Measurements from ENCODE around the gene OR1A2. TPM values are rescaled to one million over a fixed set of nuclear protein-coding genes. Genes with fewer than 3 reads are reported as not detected.

The OR1A2 gene
- total and polyA plus RNA-seq, 4 donors = not detected

DNA sequence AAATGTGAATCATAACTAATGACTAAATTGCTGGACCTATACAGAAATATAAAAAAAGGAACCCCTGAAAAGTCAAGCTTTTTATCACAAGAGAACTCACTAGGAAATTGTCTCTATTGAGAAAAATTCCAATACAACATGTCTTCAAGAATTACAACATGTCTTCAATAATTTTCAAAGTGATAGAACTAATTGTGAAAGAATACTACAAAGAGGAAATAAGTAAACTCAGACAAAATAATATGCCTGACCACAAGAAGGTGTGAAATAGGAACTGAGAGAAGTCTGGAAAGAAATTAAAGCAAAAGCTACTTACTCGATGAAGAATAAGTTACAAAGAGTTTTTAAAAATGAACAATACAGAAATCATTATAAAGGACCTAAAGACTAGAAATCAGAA, 40.1 kb upstream of the OR1A2 start (continued):
- TF ChIP-seq, protein P1, sequence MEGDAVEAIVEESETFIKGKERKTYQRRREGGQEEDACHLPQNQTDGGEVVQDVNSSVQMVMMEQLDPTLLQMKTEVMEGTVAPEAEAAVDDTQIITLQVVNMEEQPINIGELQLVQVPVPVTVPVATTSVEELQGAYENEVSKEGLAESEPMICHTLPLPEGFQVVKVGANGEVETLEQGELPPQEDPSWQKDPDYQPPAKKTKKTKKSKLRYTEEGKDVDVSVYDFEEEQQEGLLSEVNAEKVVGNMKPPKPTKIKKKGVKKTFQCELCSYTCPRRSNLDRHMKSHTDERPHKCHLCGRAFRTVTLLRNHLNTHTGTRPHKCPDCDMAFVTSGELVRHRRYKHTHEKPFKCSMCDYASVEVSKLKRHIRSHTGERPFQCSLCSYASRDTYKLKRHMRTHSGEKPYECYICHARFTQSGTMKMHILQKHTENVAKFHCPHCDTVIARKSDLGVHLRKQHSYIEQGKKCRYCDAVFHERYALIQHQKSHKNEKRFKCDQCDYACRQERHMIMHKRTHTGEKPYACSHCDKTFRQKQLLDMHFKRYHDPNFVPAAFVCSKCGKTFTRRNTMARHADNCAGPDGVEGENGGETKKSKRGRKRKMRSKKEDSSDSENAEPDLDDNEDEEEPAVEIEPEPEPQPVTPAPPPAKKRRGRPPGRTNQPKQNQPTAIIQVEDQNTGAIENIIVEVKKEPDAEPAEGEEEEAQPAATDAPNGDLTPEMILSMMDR (IDR thresholded peaks at IDR 0.05; ENCODE audit: low read depth, low read length, missing input control) = no peak

DNA sequence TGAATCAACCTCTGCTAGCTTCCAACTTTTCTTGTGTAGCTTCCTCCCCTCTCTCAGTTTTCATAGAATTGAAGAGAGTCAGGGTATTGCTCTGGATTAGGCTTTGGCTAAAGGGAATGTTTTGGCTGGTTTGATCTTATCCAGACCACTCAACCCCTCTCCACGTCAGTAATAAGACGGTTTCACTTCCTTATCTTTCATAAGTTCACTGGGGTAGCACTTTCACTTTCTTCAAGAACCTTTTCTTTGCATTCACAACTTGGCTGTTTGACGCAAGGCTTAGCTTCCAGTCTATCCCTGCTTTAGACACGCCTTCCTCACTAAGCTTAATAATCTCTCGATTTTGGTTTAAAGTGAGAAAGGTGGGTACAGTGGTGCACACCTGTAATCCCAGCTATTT, 29.7 kb upstream of the OR1A2 start:
- TF ChIP-seq FOXA2 (IDR thresholded peaks at IDR 0.05) = no peak
- no peak for TF ChIP-seq SP1 (IDR thresholded peaks at IDR 0.05)
- no peak for TF ChIP-seq GABPA (IDR thresholded peaks at IDR 0.05 in 1 of 2, conservative IDR thresholded peaks at IDR 0.05 in 1 of 2)
- no peak for TF ChIP-seq RXRA (IDR thresholded peaks at IDR 0.05)
- no peak for TF ChIP-seq YY1 (IDR thresholded peaks at IDR 0.05)
- TF ChIP-seq MAX (IDR thresholded peaks at IDR 0.05) = no peak
- TF ChIP-seq NR2F2 (IDR thresholded peaks at IDR 0.05) = no peak
- TF ChIP-seq HNF4G (IDR thresholded peaks at IDR 0.05) = no peak
- TF ChIP-seq, protein P1 (IDR thresholded peaks at IDR 0.05; ENCODE audit: low read depth, low read length, missing input control) = no peak
- TF ChIP-seq FOXA1 (IDR thresholded peaks at IDR 0.05) = no peak
- TF ChIP-seq EGR1 (IDR thresholded peaks at IDR 0.05; ENCODE audit: low read depth in 2 of 2) = no peak
- TF ChIP-seq, protein P2, sequence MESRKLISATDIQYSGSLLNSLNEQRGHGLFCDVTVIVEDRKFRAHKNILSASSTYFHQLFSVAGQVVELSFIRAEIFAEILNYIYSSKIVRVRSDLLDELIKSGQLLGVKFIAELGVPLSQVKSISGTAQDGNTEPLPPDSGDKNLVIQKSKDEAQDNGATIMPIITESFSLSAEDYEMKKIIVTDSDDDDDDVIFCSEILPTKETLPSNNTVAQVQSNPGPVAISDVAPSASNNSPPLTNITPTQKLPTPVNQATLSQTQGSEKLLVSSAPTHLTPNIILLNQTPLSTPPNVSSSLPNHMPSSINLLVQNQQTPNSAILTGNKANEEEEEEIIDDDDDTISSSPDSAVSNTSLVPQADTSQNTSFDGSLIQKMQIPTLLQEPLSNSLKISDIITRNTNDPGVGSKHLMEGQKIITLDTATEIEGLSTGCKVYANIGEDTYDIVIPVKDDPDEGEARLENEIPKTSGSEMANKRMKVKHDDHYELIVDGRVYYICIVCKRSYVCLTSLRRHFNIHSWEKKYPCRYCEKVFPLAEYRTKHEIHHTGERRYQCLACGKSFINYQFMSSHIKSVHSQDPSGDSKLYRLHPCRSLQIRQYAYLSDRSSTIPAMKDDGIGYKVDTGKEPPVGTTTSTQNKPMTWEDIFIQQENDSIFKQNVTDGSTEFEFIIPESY (IDR thresholded peaks at IDR 0.05) = no peak
- no peak for TF ChIP-seq RAD21 (IDR thresholded peaks at IDR 0.05)
- no peak for TF ChIP-seq TAF1 (conservative IDR thresholded peaks at IDR 0.05)
- TF ChIP-seq REST (IDR thresholded peaks at IDR 0.05) = no peak
- TF ChIP-seq HNF4A (conservative IDR thresholded peaks at IDR 0.05) = no peak
- no peak for TF ChIP-seq ATF3 (IDR thresholded peaks at IDR 0.05)
- no peak for TF ChIP-seq JUND (IDR thresholded peaks at IDR 0.05)
- WGBS = 59% methylated on average over 5 of the region's 5 CpGs
- no peak overlapping the region for H3K9ac ChIP-seq (ENCODE audit: low read depth in 1 of 2, low read length in 2 of 2)

More for the DNA sequence above, 29.7 kb upstream of the OR1A2 start:
- Histone ChIP-seq H3K27ac (ENCODE audit: low read depth in 1 of 2, low read length in 2 of 2) (no peak overlapping the region), H3K4me1 (ENCODE audit: control insufficient read depth in 4 of 4, insufficient read depth in 4 of 4, low read length in 3 of 4) (no peaks in the 10 kb centered on the region), H3K4me3 (ENCODE audit: low read depth in 1 of 3, low read length in 3 of 3) (no peak overlapping the region), H3K36me3 (ENCODE audit: control insufficient read depth in 4 of 4, insufficient read depth in 3 of 4, low read depth in 1 of 4, low read length in 3 of 4) (no peaks in the 10 kb centered on the region), H3K27me3 (ENCODE audit: control insufficient read depth in 4 of 4, insufficient read depth in 4 of 4, low read length in 3 of 4) (peaks cover 0 to 3% (median 0%) of the 10 kb centered on the region in 4 donors), H3K9me3 (ENCODE audit: control insufficient read depth in 4 of 4, low read length in 3 of 4) (peaks cover 0 to 6% (median 4%) of the 10 kb centered on the region in 4 donors)
- DNase-seq (ENCODE audit: low spot score) = no peak

All from liver (tissue), 9 donors.